A172 (cell line): ENCODE measurements around the gene ZBTB8A. TPM values are rescaled to one million over a fixed set of nuclear protein-coding genes. Genes with fewer than 3 reads are reported as not detected.
"Not testable (repeated sequence)": the region's sequence is repeated elsewhere in the genome, so short reads cannot be mapped to it uniquely, and the experiment has no call there.

Experiments
- DNase-seq: peaks from one replicate; pipeline ENCODE4 v3.0.0-alpha.2; 2015; ENCODE audit warnings: low spot score
- total RNA-seq: library from RNA; depleted of rRNA; stranded (reverse); fragments of >200 nt; shearing (Covaris generic); gene quantifications from 2 replicates; pipeline ENCODE4 v1.2.3, GENCODE V29; 2014

Gene ZBTB8A
- total RNA-seq, 1 experiment from 2014 or later, result 3.9 TPM

DNA sequence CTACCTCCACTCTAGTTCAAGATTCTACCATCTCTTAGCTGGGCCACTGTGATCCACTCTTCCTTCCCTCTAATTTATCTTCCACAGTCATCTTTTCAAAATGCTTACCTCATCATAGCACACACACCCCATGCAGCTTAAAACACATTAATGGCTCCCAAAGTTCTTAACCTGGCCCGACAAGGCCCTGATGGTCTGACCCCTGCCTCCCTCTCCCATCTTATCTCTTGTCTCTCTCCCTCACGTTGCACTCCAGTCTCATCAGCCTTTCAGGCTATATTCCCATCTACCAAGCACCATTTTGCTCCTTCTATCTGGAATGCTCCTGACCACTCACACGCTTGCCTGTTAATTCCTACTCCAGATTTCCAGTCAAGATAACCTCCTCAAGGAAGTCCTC is 2.5 kb upstream of the ZBTB8A start:
- no peak for DNase-seq

DNA sequence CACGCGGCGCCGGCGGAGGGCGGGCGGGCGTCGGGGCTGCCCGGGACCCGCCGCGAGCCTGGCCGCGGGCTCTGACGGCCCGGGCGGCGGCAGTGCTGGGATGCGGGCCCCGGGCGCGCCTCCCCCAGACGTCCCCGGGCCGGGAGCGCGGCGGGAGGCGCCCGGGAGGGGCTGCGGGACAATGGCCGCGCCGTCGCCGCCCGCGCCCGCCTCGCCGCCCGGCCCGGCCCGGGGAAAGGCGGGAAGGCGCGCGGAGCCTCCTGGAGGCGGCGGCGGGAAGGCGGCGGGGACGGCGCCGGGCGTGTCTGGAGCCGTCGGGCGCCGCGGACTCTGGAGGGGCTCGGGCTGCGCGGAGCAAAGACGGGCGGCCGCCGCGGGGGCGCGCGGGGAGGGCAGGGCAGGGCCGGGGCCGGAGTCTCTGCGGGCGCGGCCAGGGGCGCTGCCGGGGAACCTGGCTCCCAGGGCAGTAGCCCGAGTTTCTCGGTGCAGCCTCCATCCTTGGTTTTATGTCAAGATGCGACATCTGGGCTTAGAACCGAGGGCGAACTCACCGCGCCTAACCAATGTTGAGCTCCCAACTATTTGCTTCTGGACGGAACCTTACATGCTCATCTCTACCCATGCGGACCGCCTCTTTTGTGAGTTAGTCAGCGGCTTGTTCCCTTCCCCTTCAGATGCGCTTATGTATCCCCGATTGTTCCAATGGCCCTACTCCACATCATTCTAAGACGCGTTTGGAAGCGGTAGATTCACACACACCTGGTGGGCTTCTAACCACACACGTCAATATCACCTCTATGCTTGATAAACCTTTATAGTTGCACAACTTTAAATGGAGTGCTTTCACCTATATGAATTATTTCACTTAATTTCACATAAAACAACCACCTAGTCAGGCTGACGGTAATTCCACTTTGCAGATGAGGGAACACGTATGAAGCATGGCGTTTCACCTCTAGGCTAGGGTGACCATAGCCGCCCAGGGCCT is 651 bp downstream of the ZBTB8A start:
- peak; percentile 30 for DNase-seq

GRCh38 chr1:32540605-32541004 is 1.4 kb downstream of the ZBTB8A start:
- no peak for DNase-seq

DNA sequence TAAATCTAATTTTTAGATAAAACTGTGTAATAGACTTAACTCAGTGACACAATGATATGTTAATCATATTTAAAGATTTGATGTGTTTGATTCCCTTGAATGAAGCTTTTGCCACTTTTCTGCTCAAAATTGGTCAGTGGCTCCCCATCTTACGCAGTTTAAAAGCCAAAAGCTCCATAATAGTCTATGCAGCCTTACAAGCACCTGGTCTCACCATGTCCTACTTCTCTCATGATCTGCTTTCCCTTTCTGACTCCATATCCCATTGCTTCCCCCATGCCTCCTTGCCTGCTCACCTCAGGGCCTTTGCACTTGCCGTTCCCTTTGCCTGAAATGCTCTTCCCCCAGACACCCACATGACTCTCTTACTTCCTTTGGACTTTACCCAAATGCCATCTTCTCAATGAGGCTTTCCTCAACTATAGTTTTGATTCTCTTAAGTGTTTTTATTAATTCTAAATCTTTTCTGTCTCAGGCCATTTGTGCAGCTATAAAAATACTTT is 1.9 kb downstream of the ZBTB8A start:
- DNase-seq, result no peak

DNA sequence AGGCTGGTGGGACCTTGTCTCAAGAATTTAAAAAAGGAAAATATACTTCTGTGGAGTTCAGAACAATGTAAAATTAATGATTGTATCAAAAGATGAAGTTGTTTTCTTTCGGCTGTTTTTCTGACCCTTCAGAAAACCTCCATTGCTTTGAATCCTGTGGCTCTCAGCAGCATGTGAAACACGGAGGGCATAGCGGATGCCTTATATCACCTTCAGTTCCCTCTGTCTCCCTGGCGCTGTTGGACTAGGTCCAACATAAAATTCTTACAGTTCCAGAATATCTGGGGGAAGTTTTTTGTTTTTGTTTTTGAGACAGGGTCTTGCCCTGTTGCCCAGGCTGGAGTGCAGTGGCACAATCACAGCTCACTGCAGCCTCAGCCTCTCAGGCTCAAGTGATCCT is 7.4 kb downstream of the ZBTB8A start:
- no peak for DNase-seq

DNA sequence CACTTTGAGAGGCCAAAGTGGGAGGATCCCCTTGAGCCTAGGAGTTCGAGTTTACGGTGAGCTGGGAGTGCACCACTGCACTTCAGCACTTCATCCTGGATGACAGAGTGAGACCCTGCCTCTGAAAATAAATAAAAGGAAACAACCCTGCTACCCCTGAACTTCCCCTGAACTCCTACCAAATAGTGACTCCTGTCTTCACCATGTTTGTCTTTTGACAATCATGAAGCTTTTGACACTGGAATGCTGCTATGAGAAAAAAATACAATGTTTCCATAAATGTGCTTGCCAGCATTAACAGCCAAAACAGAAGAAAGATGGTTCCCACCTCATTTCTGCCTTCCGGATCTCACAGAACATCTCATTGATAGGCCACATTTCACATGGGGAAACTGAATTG is 10.4 kb downstream of the ZBTB8A start:
- no peak for DNase-seq

DNA sequence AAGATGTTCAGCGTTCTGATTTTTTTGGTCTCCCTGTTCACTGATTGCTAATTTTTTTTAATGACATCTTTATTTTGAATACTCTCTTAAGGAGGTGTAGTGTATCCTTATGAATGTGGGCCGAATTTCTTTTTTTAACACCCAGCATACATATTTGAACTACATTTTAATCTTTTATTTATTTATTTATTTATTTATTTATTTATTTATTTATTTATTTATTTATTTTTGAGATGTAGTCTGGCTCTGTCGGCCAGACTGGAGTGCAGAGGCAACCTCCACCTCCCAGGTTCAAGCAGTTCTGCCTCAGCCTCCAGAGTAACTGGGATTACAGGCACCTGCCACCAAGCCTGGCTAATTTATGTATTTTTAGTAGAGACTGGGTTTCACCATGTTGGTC is 15.1 kb downstream of the ZBTB8A start:
- no peak for DNase-seq

GRCh38 chr1:32557035-32557434 is 17.8 kb downstream of the ZBTB8A start:
- not testable (repeated sequence) for DNase-seq

DNA sequence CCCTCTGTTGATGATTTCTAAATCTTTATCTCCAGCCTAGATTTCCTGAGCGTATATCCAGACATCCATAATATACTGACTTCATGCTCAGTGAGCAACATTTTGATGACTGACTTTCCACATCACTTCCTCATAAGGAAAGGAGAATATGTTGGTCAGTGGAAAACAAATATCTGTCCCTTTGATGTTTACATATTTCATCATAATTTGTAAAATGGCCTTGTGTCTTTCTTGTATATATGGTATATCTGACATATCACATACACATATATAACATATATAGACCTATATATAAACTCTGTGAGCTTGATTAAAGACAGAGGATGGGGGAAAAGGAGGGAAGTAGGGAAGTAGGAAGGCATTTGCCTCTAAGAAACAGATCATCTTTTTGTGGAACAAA is 18.6 kb downstream of the ZBTB8A start:
- no peak for DNase-seq

DNA sequence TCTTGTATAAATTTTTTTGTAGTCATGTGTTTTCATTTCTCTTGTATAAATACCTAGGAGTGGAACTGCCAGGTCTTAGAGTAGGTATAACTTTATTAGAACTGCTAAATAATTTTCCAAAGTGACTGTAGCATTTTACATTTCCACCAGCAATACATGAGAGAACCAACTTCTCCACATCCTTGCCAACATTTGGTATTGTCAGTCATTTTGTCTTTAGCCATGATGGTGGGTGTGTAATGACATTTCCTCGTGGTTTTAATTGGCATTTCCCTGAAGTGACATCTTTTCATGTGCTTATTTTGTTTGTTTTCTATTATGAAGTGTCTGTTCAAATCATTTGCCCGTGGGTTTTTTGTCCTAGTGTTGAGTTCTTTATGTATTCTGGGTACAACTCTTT is 29.7 kb downstream of the ZBTB8A start:
- DNase-seq, result no peak

DNA sequence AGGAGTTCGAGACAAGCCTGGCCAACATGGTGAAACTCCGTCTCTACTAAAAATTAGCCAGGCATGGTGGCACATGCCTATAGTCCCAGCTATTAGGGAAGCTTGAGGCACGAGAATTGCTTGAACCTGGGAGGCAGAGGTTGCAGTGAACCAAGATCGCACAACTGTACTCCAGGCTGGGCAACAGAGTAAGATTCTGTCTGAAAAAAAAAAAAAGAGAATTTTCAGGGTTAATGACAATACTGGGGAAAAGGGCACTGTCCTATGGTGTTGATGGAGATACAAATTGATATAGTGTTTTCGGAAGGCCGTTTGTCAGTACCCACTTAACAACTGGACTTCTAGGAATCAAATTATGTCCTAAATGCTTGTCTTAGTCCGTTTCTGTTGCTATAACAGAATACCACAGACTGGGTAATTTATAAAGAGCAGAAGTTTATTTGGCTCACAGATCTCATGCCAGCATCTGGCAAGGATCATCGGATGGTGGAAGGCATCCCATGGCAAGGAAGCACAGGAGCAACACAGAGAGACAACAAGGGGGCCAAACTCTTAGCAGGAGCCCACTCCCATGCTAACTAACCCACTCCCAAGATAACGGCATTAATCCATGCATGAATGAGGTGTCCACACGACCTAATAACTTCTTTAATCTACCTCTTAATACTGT is 41.3 kb downstream of the ZBTB8A start:
- DNase-seq, result no peak

DNA sequence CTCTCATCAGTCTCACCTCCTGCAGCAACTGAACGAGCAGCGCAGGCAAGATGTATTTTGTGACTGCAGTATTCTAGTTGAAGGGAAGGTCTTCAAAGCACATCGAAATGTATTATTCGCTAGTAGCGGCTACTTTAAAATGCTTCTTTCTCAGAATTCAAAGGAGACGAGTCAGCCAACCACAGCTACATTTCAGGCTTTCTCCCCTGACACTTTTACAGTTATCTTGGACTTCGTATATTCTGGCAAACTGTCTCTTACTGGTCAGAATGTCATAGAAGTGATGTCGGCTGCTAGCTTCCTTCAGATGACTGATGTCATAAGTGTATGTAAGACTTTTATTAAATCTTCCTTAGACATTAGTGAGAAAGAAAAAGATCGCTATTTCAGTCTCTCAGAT is 53.7 kb downstream of the ZBTB8A start:
- DNase-seq, result peak; percentile 22

- no peak for DNase-seq
Measured at GRCh38 chr1:32600034-32600433, 60.8 kb downstream of the ZBTB8A start.

DNA sequence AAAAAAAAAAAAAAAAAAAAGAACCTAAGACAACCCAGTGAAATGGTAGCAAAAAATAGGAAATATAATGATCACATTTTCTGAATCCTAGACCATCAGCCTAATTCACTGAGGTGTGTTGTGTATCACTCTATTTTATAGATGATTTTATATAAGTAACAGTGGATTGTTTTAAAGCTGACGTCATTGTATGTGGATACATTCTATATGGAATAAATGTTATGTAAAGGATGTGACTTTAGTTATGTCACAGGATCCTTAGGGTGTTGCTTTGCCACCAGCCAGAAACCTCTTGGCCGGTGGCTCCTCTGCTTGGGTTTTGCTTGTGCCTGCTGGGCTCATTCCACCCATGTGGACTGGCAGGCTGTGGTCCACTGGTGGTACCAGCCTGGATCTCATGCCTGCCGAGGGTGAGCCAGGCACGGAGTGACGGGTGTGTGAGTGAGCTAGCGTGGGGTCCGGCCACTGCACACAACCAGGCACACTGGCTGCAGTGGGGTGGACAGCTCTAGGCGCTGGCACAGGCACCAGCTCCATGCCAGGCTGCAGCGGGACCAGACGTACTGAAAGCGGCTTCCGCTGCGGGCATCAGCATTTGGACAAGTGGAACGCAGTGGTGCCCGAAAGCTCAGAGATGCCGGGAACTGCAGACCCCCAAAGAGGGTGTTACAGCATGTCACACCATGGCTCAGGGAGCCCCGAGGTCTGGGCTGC is 66.6 kb downstream of the ZBTB8A start:
- no peak for DNase-seq

- no peak for DNase-seq
Measured at GRCh38 chr1:32606565-32607371, 67.5 kb downstream of the ZBTB8A start.

DNA sequence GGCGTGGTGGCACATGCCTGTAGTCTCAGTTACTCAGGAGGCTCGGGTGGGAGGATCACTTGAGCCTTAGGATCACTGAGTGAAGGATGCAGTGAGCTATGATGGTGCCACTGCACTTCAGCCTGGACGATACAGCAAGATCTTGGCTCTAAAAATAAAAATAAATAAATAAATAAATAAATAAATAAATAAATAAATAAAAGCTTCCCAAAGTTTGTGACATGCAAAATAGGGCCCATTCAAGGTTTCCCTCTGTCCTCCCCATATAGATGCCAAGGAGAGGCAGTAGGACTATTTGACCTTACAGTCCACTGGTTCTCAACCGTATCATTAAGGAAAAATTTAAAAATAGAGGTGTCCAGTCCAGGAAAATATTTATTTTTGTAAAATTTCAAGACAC is 70.0 kb downstream of the ZBTB8A start:
- DNase-seq, result no peak

GRCh38 chr1:32611859-32612188 is 72.6 kb downstream of the ZBTB8A start:
- DNase-seq, result no peak

DNA sequence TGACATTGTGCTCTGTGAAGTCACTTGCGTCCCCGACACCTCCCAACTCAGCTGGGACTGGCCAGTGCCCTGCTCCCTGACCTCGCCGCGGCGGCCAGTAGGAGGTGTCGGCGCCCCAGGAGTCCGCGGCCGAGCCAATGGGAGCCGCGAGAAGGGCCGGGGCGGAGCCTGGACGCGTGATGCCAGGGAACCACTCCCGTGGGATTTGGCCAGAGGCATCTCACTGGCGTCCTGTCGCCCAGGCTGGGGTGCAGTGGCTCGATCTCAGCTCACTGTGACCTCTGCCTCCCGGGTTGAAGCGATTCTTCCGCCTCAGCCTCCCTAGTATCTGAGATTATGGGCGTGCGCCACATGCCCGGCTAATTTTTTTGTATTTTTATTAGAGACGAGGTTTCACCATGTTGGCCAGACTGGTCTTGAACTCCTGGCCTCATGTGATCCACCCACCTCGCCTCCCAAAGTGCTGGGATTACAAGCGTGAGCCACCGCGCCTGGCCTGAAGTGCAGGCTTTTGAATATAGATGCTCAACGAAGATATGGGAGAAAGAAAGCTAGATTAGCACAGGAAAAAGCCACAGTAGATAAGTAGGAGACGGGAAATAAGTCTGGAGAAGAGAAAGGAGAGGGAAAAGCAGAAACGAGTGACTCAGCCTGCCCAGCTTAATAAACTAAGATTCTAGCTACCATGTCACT is 73.1 kb downstream of the ZBTB8A start:
- DNase-seq, result peak; percentile 65

DNA sequence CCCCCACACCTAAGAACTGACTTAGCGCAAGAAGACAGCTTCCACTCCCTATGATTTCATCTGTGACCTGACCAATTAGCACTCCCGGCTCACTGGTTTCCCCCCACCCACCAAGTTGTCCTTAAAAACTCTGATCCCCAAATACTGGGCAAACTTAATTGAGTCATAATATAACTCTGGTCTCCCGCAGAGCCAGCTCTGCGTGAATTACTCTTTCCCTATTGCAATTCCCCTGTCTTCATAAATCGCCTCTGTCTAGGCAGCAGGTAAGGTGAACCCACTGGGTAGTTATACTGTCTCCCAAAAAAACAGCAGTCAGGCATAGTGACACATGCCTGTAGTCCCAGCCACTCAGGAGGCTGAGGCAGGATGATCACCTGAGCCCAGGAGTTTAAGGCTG is 74.2 kb downstream of the ZBTB8A start:
- DNase-seq, result no peak

DNA sequence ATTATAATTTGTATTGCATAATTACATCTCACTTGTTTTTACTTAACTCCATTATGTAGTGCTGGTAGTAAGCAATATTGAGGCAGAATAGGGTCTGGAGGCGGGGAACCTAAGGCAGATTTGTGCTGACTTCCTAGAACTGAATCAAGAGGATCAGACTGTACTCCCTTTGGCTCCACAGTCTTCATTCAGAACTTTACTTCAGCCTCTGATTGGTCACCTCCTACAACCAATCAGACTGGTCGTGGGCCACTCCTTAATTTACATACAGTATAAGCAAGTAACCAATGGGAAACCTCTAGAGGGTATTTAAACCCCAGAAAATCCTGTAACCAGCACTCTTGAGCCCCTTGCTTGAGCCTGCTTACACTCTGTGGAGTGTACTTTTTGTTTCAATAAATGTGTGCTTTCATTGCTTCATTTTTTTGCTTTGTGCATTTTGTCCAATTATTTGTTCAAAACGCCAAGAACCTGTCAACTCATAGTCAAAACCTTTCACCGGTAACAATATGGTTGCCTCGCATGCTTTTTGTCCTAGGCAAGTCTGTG is 79.5 kb downstream of the ZBTB8A start:
- DNase-seq, result peak; percentile 4
